OCI-LY1 (cell line): ENCODE results near the gene CTNNA3.

Source experiments
- H2AFZ ChIP-seq: fragments of 200-600 bp; sonication (generic), shearing (Covaris generic); 2 replicates; pipeline ENCODE4 v1.6.0; 2014; ENCODE audit warnings: antibody characterized with exemption, mild to moderate bottlenecking, low read length
- H3F3A ChIP-seq: fragments of 200-600 bp; sonication (generic), shearing (Covaris generic); 2 replicates; pipeline ENCODE4 v1.6.0; 2014; ENCODE audit warnings: mild to moderate bottlenecking, antibody characterized with exemption, low read length, moderate library complexity; ENCODE audit not compliant: insufficient read depth
- H3K27ac ChIP-seq: fragments of 200-600 bp; sonication (generic); 2 replicates; pipeline ENCODE4 v1.5.1; 2014; ENCODE audit warnings: low read length, mixed run types, mild to moderate bottlenecking, low read depth; ENCODE audit not compliant: poor library complexity, severe bottlenecking
- H3K27me3 ChIP-seq: fragments of 200-600 bp; sonication (generic); 2 replicates; pipeline ENCODE4 v1.6.0; 2014; ENCODE audit warnings: antibody characterized with exemption, mild to moderate bottlenecking, low read length, moderate library complexity; ENCODE audit not compliant: insufficient read depth
- H3K36me3 ChIP-seq: fragments of 200-600 bp; sonication (generic); 2 replicates; pipeline ENCODE4 v1.6.1; 2014; ENCODE audit warnings: mild to moderate bottlenecking, antibody characterized with exemption, low read length, moderate library complexity, mixed read lengths; ENCODE audit not compliant: insufficient read depth
- H3K4me1 ChIP-seq: fragments of 200-600 bp; sonication (generic); 2 replicates; pipeline ENCODE4 v1.5.1; 2014; ENCODE audit warnings: mild to moderate bottlenecking, low read length, moderate library complexity; ENCODE audit not compliant: insufficient read depth, severe bottlenecking
- H3K4me2 ChIP-seq: fragments of 200-600 bp; sonication (generic), shearing (Covaris generic); 2 replicates; pipeline ENCODE4 v1.6.1; 2014; ENCODE audit warnings: low read length
- H3K4me3 ChIP-seq: fragments of 200-600 bp; sonication (generic); 2 replicates; pipeline ENCODE4 v1.5.1; 2014; ENCODE audit warnings: low read length, low read depth, mild to moderate bottlenecking, mixed read lengths; ENCODE audit not compliant: poor library complexity, severe bottlenecking
- H3K79me2 ChIP-seq: fragments of 200-600 bp; shearing (Covaris generic); 2 replicates; pipeline ENCODE4 v1.6.1; 2016; ENCODE audit warnings: mixed run types, low read length, mixed read lengths; ENCODE audit not compliant: insufficient read depth
- H3K9ac ChIP-seq: fragments of 200-600 bp; sonication (generic), shearing (Covaris generic); 2 replicates; pipeline ENCODE4 v1.6.1; 2014; ENCODE audit warnings: mild to moderate bottlenecking, low read length, mixed read lengths
- H3K9me2 ChIP-seq: fragments of 200-600 bp; sonication (generic), shearing (Covaris generic); 2 replicates; pipeline ENCODE4 v1.6.1; 2014; ENCODE audit warnings: low read depth, mild to moderate bottlenecking, low read length, mixed read lengths
- H3K9me3 ChIP-seq: fragments of 200-600 bp; shearing (Covaris generic); 2 replicates; pipeline ENCODE4 v1.6.1; 2014; ENCODE audit warnings: low read length, mixed read lengths
- H4K20me1 ChIP-seq: fragments of 200-600 bp; sonication (generic), shearing (Covaris generic); 2 replicates; pipeline ENCODE4 v1.6.0; 2016; ENCODE audit warnings: mild to moderate bottlenecking, low read length; ENCODE audit not compliant: insufficient read depth
- EZH2 ChIP-seq: fragments of 200-600 bp; sonication (generic), shearing (Covaris generic); IDR thresholded peaks from 2 replicates; pipeline ENCODE4 v1.8.0; 2017; ENCODE audit warnings: borderline replicate concordance, mixed run types, mild to moderate bottlenecking, antibody characterized with exemption, low read length, moderate library complexity, mixed read lengths
- TF ChIP-seq, protein P1 (sequence below): fragments of 200-600 bp; sonication (generic), shearing (Covaris generic); IDR thresholded peaks from 2 replicates; pipeline ENCODE4 v1.5.1; 2017; ENCODE audit warnings: mild to moderate bottlenecking, antibody characterized with exemption, low read length, moderate library complexity, mixed read lengths

The CTNNA3 gene

GRCh38 chr10:66148312-66148711 lies 1547.7 kb downstream of the CTNNA3 start:
- Histone ChIP-seq H3K4me2 (no peak overlapping the region), H3K4me3 (no peak overlapping the region), H3K9me2 (no peaks in the 10 kb centered on the region), H3K79me2 (no peaks in the 10 kb centered on the region), H4K20me1 (no peaks in the 10 kb centered on the region), H3K9me3 (no peaks in the 10 kb centered on the region), H2AFZ (no peak overlapping the region), H3K36me3 (no peaks in the 10 kb centered on the region), H3F3A (no peaks in the 10 kb centered on the region), H3K27ac (no peak overlapping the region), H3K9ac (no peak overlapping the region), H3K27me3 (no peaks in the 10 kb centered on the region), H3K4me1 (no peaks in the 10 kb centered on the region)
- TF ChIP-seq, protein P1, sequence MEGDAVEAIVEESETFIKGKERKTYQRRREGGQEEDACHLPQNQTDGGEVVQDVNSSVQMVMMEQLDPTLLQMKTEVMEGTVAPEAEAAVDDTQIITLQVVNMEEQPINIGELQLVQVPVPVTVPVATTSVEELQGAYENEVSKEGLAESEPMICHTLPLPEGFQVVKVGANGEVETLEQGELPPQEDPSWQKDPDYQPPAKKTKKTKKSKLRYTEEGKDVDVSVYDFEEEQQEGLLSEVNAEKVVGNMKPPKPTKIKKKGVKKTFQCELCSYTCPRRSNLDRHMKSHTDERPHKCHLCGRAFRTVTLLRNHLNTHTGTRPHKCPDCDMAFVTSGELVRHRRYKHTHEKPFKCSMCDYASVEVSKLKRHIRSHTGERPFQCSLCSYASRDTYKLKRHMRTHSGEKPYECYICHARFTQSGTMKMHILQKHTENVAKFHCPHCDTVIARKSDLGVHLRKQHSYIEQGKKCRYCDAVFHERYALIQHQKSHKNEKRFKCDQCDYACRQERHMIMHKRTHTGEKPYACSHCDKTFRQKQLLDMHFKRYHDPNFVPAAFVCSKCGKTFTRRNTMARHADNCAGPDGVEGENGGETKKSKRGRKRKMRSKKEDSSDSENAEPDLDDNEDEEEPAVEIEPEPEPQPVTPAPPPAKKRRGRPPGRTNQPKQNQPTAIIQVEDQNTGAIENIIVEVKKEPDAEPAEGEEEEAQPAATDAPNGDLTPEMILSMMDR, result no peak
- no peak for TF ChIP-seq EZH2

DNA sequence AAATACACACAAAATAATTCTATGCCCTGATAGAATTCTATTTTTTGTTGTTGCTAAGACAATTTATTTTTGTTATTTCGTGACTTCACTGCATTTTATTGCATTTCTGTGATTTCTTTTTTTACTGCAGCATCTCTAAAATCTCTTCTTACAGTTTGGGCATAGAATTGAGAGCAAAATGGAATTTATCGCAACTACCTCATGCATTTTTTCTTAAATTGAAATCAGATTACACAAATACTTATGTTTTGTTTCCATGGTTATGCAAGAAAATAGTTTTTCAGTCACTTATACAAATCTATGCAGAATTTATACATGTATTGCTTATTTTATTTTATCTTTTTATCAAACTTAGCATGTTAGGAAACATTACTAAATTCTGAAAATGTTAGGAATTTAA lies 1552.0 kb downstream of the CTNNA3 start:
- Histone ChIP-seq H4K20me1 (no peaks in the 10 kb centered on the region), H3K79me2 (no peaks in the 10 kb centered on the region), H3K36me3 (no peaks in the 10 kb centered on the region), H2AFZ (no peak overlapping the region), H3F3A (no peaks in the 10 kb centered on the region), H3K9me3 (no peaks in the 10 kb centered on the region), H3K4me2 (no peak overlapping the region), H3K9ac (no peak overlapping the region), H3K4me3 (no peak overlapping the region), H3K27ac (no peak overlapping the region), H3K9me2 (no peaks in the 10 kb centered on the region), H3K27me3 (no peaks in the 10 kb centered on the region), H3K4me1 (no peaks in the 10 kb centered on the region)
- TF ChIP-seq EZH2, result no peak

- Histone ChIP-seq H3K4me1 (no peaks in the 10 kb centered on the region), H3K4me2 (no peak overlapping the region), H3K4me3 (no peak overlapping the region), H3K9ac (no peak overlapping the region), H3K27ac (no peak overlapping the region), H3K79me2 (no peaks in the 10 kb centered on the region), H4K20me1 (no peaks in the 10 kb centered on the region), H2AFZ (no peak overlapping the region), H3F3A (no peaks in the 10 kb centered on the region), H3K36me3 (no peaks in the 10 kb centered on the region), H3K9me2 (no peaks in the 10 kb centered on the region), H3K27me3 (no peaks in the 10 kb centered on the region), H3K9me3 (no peaks in the 10 kb centered on the region)
- TF ChIP-seq, protein P1, result no peak
- TF ChIP-seq EZH2, result no peak
These were observed 1593.2 kb downstream of the CTNNA3 start for GRCh38 chr10:66102756-66103155.
